ENCODE data around the gene CELF4.
A peak's percentile ranks its signal among the peaks of the same experiment; 100 is the strongest.

CELF4 gene

DNA sequence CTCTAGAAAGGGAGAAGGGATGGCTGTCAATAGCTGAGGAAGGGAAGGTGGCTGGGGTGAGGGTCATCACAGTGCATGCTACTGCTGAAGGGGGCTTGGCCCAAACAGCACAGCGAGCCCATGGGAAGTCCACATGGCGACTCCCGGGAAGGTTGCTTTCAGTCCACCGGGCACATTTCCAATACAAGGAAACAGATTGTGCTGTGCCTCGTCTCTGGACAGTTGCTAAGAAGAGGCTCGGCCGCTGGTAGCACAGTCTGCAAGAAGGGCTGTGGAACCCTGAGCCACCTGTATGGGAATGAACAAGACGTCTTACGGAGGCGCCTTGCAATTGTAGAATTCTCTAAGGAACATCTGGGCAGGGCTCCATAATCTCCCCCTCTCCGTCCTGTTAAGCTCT, 123.1 kb downstream of the CELF4 start:
- no peak for DNase-seq (ENCODE audit: low spot score)

GRCh38 chr18:37441821-37442220, 123.8 kb downstream of the CELF4 start:
- DNase-seq (ENCODE audit: low spot score) = no peak

- no peak for DNase-seq (ENCODE audit: low spot score)
Measured at GRCh38 chr18:37440206-37440605, 125.4 kb downstream of the CELF4 start.

DNA sequence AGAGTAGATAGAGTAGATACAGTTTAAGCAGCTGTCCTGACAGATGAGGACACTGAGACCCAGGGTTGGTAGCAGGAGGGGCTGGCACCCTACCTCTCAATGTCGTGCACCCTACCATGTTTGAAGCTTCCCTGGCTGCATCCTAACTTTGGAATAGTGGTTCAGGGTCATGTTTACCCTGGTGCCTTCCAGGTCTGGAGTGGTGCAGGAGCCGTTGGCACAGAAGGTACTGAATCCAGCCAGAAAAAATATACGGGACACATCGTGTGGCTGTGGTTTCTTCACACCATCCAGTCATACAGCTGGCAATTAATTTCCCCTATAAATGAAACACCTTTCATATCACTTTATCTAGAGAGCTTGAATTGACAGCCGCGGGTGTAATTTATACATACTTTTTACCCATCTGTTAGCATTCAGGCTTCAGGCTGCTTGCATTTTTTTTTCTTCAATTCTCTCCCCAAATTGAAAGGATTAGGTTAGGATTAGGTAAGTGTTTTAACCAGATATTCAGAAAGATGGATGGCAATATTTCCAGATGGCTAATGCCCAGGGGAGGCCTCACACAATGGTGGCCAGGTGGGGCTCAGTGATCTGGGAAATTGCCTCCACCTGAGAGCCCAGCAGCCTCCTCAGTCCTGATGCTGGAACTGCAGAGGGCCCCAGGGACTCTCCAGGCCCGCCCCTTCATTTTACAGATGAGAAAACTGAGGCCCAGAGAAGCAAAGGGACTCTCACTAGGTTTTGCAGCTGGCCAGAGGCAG, 127.0 kb downstream of the CELF4 start:
- DNase-seq (ENCODE audit: low spot score) = no peak

GRCh38 chr18:37435996-37436395, 129.6 kb downstream of the CELF4 start:
- peak; percentile 37 for DNase-seq (ENCODE audit: low spot score)

GRCh38 chr18:37435150-37435867, 130.3 kb downstream of the CELF4 start:
- DNase-seq (ENCODE audit: low spot score) = no peak

GRCh38 chr18:37434161-37434860, 131.3 kb downstream of the CELF4 start:
- no peak for DNase-seq (ENCODE audit: low spot score)

DNA sequence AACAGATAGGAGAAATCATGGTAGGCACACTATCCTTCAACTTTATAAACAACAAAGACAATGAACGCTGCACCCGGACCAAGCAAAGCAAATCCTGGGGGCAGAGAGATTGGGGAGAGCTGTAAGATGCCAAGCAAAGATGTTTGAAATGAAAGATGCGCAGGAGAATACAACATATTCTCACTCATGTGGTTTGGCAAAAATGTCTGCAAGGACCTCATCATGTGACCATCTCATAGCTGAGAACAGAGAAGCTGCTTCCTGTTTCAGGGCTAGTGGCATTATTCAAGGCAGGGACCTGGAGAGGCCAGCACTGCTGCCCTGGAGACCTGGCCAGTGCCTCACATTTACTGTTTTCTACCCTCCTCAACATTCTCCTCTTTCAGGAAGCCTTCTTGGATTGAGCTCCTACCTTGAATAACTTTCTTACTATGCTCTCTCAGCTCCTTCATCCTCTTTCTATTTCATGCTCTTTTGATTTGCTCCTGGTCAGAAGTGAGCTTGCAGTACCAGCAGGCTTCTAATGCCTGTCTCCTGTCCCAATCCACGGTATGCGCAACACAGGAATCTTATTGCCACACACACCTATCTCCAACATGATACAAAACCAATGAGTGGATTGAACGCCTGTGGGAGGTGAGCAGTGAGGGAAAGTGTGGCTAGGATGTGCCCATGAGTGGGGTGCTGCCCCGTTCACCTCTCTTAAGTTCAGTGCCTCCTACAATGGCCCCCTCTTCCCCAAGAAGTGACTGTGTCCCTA, 133.0 kb downstream of the CELF4 start:
- DNase-seq (ENCODE audit: low spot score) = no peak

- no peak for DNase-seq (ENCODE audit: low spot score)
Measured at GRCh38 chr18:37430357-37431076, 135.1 kb downstream of the CELF4 start.

- DNase-seq (ENCODE audit: low spot score) = no peak
Measured at GRCh38 chr18:37429791-37430190, 135.8 kb downstream of the CELF4 start.

- no peak for DNase-seq (ENCODE audit: low spot score)
Measured at GRCh38 chr18:37428288-37428974, 137.2 kb downstream of the CELF4 start.

DNA sequence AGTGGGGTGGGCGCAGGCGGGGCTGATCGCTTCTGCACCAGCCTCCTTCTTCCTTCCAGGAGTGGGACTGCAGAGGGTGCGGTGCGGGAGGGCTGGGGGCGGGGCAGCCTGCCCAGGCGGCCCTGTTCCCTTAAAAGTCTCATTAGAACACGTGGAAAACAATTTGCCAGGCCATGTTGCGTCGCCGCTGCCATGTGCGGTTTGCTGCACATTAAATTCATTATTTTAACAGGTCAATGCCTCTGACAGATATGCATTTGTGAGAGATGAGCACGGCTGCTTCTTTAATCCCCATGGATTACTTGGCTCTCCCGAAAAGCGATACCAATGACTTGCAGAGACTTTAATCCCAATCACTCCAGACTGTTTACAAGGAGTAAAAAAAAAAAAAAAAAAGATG, 139.0 kb downstream of the CELF4 start:
- no peak for DNase-seq (ENCODE audit: low spot score)

- no peak for DNase-seq (ENCODE audit: low spot score)
Measured at GRCh38 chr18:37425222-37425621, 140.4 kb downstream of the CELF4 start.

DNA sequence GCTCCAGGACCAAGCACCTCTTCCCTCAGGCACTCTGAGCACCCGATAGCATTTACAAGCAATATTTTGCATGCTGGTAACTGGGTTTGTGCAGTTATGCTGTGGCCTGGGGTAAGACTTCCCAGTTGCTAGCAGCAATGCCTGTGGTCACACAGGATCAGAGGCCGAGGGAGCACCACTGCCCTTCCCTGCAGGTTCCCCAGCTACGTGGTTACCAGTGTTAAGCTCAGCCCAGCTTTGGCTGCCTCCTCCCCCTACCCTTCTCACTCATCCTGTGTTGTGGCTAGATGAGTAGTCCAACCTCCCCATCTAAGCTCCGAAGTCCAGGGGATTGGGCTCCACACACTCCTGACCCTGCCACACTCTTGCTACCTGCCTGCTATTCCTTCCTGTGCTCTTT, 141.1 kb downstream of the CELF4 start:
- DNase-seq (ENCODE audit: low spot score) = no peak

DNA sequence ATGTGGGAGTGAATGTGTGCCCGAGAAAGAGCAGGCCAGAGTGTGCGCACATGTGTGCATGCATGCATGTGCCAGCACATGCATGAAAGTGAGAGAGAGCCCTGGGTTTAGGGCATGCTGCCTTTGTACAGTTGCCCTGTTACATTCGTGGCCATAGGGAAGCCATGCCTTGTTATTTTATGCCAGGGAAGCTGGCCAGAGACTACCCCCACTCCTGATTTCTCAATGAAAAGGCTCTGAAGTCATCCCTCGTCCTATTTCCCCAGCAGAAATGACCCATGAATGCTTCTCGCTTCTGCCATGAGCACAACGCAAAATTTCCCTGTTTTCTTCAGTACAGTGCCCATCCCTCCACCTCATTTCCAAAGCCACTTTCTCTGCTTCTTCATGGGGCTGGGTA, 143.0 kb downstream of the CELF4 start:
- DNase-seq (ENCODE audit: low spot score) = no peak

GRCh38 chr18:37422116-37422515, 143.5 kb downstream of the CELF4 start:
- no peak for DNase-seq (ENCODE audit: low spot score)

DNA sequence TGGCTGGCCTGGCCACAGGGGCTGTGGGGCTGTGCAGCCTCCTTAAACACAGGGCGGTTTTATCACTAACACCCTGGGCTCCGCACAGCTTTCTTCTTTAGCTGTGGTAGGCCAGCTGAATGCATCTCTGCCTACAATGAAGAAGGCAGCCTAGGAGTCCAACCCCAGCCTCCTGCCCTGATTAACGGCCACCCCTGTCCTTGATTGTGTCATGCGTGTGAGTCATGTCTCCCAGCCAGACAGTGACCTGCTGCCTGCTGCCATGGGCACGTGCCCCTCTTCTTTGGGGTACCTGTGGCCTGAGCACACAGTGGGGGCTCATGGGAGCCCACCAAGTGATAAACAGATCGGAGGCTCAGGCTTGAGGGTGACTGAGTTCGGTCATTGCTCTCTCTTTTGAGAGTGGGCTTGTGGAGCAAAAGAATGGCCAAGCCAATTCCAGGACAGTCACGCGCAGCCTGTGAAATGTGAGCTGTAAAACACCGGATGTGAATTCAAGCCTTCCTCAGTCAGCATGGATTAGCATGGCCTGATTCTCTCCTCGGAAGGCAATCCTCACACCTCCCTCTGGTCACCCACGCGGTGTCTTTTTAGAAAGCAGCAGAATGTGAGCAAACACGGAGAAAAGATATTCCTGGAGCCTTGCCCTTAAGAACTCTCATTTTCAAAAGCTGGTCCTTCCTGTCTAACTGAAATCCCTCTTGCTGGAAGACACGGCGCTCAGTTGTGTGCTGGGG, 144.1 kb downstream of the CELF4 start:
- DNase-seq (ENCODE audit: low spot score) = no peak

DNA sequence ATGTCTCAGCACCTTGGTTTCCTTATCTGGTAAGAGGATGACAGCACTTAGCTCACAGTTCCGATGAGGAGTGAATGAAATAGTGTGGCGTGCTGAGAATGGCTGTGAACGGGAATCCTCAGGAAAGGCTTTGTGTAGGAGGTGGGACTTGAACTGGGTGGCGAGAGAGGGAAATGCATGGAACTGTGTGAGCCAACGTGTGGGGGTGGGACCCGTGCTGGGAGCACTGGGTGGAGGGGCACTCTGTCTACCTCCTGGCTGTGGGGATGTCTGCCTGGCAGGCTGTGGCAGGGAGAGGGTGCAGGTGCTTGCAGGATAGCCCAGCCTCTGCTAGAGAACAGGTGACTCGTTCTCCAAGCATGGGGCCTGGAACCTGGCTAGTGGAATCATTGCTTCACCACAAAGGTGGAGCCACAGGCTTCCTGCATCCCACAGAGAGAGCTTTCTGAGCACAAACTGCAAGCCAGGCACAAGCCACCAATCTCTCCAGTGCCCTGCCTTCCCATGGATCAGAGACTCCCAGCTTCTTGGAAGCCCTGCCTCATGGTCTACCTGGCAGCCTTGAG, 145.2 kb downstream of the CELF4 start:
- DNase-seq (ENCODE audit: low spot score) = no peak

- no peak for DNase-seq (ENCODE audit: low spot score)
Measured at GRCh38 chr18:37419866-37420265, 145.7 kb downstream of the CELF4 start.

- peak; percentile 42 for DNase-seq (ENCODE audit: low spot score)
Measured at GRCh38 chr18:37419315-37419714, 146.3 kb downstream of the CELF4 start.

Data from GM03348 (cell line).